ENCODE data around the gene C6orf89.
"Not testable (repeated sequence)": the region's sequence is repeated elsewhere in the genome, so short reads cannot be mapped to it uniquely, and the experiment has no call there.

The C6orf89 gene

DNA sequence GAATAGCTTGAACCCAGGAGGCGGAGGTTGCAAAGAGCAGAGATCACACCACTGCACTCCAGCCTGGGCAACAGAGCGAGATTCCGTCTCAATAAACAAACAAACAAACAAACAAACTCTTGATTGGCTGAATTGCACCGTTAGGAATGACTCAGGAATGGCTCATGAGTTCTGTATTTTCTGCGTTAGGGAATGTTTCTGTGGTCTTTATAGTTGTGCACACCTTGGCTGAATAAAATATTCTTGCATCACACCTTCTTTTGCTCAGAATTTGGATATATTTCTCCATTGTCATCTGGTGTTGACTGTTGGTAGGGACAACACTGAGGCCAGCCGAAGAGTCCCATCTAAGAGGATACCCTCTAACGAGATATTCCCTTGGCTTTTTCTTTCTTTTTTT lies 49.1 kb downstream of the C6orf89 start:
- Histone ChIP-seq H3K9ac (no peak overlapping the region), H3K4me1 (peaks cover 0 to 17% (median 0%) of the 10 kb centered on the region in 10 experiments; a peak in 6 of 20 replicates), H3K4me3 (no peak overlapping the region), H3K4me2 (peak overlapping the region in 2 of 11 experiments; percentile 6 to 30; a peak in 2 of 22 replicates), H3K9me3 (replicated peaks in 1 of 11) (no peaks in the 10 kb centered on the region), H3K27ac (no peak overlapping the region), H4K20me1 (no peaks in the 10 kb centered on the region), H3K27me3 (no peaks in the 10 kb centered on the region), H3K36me3 (no peaks in the 10 kb centered on the region)
- TF ChIP-seq Cebpa-rat (IDR thresholded peaks at IDR 0.05): no peak

DNA sequence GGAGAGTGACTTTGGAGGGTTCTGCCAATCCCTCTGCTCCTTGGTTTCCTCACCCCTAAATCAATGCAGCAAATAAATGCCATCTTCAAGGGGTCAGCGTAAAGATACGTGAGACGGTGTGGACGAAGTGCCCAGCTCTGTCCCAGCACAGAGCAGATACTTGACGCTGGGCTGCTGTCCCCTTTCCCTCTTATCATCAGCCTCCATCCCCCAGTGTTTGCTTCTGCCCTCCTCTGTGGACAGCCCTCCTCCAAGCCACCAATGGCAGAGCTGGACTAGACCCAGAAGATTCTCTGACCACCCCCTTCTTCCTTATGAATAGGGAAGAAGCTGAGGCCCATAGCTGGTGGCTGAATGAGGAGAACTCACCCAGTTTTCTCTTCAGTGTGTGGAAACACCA lies 51.1 kb downstream of the C6orf89 start:
- Histone ChIP-seq H3K4me3 (no peak overlapping the region), H3K27ac (no peak overlapping the region), H3K4me2 (no peak overlapping the region), H4K20me1 (no peaks in the 10 kb centered on the region), H3K36me3 (no peaks in the 10 kb centered on the region), H3K9ac (no peak overlapping the region), H3K9me3 (replicated peaks in 1 of 11) (peaks cover 0 to 9% (median 0%) of the 10 kb centered on the region in 11 experiments; a peak in 5 of 22 replicates), H3K27me3 (no peaks in the 10 kb centered on the region), H3K4me1 (peaks cover 0 to 17% (median 0%) of the 10 kb centered on the region in 10 experiments; a peak in 6 of 20 replicates)
- TF ChIP-seq Cebpa-rat (IDR thresholded peaks at IDR 0.05): no peak

DNA sequence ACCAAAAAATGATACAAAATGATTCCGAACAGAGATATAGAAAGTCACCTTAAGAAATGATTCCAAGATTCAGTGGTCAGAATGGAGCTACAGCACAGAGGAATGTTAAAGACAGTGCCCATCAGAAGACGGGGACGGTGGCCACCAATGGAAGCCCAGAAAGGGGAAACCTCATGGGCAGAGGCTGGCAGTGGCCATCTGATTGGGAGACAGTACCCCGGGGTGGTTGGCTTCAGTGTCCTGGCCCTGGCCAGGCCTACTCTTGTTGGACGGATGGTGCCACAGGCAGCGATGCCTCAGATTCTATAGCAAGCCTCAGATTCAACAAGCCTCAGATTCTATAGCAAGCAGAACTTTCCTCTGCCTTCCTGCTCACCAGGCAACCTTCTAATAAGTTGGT lies 52.1 kb downstream of the C6orf89 start:
- Histone ChIP-seq H3K27ac (no peak overlapping the region), H3K36me3 (no peaks in the 10 kb centered on the region), H3K4me2 (no peak overlapping the region), H3K9me3 (replicated peaks in 1 of 11) (peaks cover 0 to 9% (median 0%) of the 10 kb centered on the region in 11 experiments; a peak in 5 of 22 replicates), H3K9ac (no peak overlapping the region), H4K20me1 (no peaks in the 10 kb centered on the region), H3K27me3 (no peaks in the 10 kb centered on the region), H3K4me1 (peaks cover 0 to 17% (median 0%) of the 10 kb centered on the region in 10 experiments; a peak in 6 of 20 replicates), H3K4me3 (no peak overlapping the region)
- TF ChIP-seq Cebpa-rat (IDR thresholded peaks at IDR 0.05): no peak

DNA sequence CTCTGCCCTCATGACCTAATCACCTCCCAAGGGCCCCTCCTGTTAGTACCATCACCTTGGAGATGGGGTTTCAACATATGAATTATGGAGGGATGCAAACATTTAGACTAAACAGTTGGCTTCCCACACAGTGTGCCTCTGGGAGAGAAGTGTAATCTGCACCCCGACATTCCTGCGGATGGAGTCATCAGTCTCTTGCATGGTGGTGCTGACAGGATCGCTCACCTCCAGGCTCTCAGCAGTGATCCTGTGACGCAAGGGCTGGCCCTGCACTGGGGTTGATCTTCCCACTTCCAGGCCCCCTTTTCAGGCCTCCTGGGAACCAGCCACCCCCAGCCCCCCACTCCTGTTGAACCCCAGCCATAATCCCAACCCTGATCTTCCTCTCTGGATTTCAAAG lies 52.8 kb downstream of the C6orf89 start:
- Histone ChIP-seq H3K36me3 (no peaks in the 10 kb centered on the region), H3K4me1 (peaks cover 0 to 16% (median 2%) of the 10 kb centered on the region in 10 experiments; a peak in 9 of 20 replicates), H4K20me1 (no peaks in the 10 kb centered on the region), H3K4me3 (no peak overlapping the region), H3K9me3 (replicated peaks in 1 of 11) (peaks cover 0 to 9% (median 0%) of the 10 kb centered on the region in 11 experiments; a peak in 5 of 22 replicates), H3K27me3 (no peaks in the 10 kb centered on the region), H3K9ac (no peak overlapping the region), H3K27ac (no peak overlapping the region), H3K4me2 (no peak overlapping the region)
- TF ChIP-seq Cebpa-rat (IDR thresholded peaks at IDR 0.05): no peak

DNA sequence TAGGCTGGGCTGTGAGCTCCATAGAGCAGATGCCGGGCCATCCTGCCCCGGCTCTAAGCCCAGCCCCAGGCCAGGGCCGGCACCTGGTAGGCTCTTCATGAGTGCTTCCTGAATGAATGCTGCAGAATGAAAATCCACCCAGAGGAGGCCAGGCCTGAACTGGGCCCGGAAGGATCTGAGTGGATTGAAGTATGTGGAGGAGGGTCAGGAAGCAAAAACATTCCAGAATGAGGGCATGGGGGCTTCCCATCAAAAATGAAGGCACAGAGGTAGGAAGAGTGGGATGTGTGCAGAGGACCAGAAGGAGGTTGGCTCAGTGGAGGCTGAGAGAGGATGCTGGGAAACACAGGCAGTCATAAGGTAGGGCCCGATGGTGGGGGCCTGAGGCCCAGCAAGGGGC lies 53.3 kb downstream of the C6orf89 start:
- not testable (repeated sequence) for H3K4me2 ChIP-seq; H3K36me3 ChIP-seq; H3K27me3 ChIP-seq; H3K27ac ChIP-seq; H3K4me3 ChIP-seq; H3K9ac ChIP-seq; H4K20me1 ChIP-seq; H3K9me3 ChIP-seq (replicated peaks in 1 of 11)
- peaks cover 0 to 17% (median 6%) of the 10 kb centered on the region in 10 experiments; a peak in 11 of 20 replicates for H3K4me1 ChIP-seq

DNA sequence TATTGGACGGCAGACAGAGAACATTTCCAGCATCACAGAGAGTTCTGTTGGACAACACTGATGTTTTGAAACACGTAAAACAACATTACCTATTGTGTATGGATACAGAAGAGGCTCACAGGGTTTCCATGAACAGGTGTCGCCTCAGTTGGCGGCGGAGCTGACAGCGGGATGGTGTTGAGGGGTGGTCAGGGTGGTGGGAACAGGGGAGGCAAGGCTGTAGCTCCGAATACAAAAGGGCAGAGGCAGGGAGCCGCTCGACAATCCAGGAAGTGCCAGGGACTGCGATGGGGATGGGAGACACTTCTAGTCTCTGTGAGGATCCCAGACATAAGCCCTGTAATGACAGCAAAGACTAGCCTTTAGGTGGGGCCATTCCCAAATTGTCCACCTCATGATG lies 54.3 kb downstream of the C6orf89 start:
- Histone ChIP-seq H4K20me1 (no peaks in the 10 kb centered on the region), H3K36me3 (no peaks in the 10 kb centered on the region), H3K9ac (no peak overlapping the region), H3K27me3 (no peaks in the 10 kb centered on the region), H3K27ac (no peak overlapping the region), H3K9me3 (replicated peaks in 1 of 11) (peaks cover 0 to 9% (median 0%) of the 10 kb centered on the region in 11 experiments; a peak in 5 of 22 replicates), H3K4me1 (peaks cover 0 to 15% (median 7%) of the 10 kb centered on the region in 10 experiments; a peak in 9 of 20 replicates), H3K4me2 (no peak overlapping the region), H3K4me3 (no peak overlapping the region)
- TF ChIP-seq Cebpa-rat (IDR thresholded peaks at IDR 0.05): no peak

DNA sequence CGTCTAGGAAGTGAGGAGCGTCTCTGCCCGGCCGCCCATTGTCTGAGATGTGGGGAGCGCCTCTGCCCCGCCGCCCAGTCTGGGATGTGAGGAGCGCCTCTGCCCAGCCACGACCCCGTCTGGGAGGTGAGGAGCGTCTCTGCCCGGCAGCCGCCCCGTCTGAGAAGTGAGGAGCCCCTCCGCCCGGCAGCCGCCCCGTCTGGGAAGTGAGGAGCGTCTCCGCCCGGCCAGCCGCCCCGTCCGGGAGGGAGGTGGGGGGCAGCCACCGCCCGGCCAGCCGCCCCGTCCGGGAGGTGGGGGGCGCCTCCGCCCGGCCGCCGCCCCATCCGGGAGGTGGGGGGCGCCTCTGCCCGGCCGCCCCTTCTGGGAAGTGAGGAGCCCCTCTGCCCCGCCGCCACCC lies 55.8 kb downstream of the C6orf89 start:
- H3K9me3 ChIP-seq (replicated peaks in 1 of 11); H3K36me3 ChIP-seq; H3K9ac ChIP-seq; H4K20me1 ChIP-seq; H3K27me3 ChIP-seq; H3K4me2 ChIP-seq; H3K27ac ChIP-seq; H3K4me3 ChIP-seq: not testable (repeated sequence)
- peaks cover 0 to 20% (median 9%) of the 10 kb centered on the region in 10 experiments; a peak in 14 of 20 replicates for H3K4me1 ChIP-seq

DNA sequence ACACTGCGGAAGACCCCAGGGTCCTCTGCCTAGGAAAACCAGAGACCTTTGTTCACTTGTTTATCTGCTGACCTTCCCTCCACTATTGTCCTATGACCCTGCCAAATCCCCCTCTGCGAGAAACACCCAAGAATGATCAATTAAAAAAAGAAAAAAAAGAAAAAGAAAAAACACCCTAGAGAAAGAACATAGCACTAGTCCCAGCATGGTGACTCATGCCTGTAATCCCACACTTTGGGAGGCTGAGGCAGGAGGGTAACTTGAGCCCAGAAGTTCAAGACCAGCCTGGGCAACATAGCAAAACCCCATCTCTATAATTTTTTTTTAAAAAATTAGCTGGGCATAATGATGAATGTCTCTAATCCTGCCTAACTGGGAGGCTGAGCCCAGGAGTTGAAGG lies 56.6 kb downstream of the C6orf89 start:
- peaks cover 0 to 28% (median 11%) of the 10 kb centered on the region in 10 experiments; a peak in 14 of 20 replicates for H3K4me1 ChIP-seq
- H3K9ac ChIP-seq; H3K36me3 ChIP-seq; H3K9me3 ChIP-seq (replicated peaks in 1 of 11); H3K4me2 ChIP-seq; H4K20me1 ChIP-seq; H3K27ac ChIP-seq; H3K4me3 ChIP-seq; H3K27me3 ChIP-seq: not testable (repeated sequence)

DNA sequence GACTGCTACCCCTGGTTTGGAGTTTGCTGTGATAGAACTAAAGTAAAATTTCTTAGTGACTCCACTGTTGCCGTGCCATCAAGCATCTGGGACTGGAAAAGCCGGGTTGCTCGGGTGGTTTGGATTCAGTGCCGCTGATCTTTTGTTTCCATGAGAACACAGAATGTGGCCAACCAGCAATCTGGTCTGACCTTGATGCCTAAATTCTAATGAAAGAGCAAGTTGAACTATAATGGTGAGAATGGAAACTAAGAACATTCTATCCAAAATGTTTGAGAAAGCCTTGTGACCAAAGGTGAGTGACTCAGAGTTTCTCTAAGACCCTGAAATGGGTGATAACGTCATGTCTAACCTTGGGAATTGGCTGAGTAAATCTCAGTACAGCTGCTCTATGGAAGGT lies 58.9 kb downstream of the C6orf89 start:
- Histone ChIP-seq H3K4me3 (no peak overlapping the region), H3K9ac (no peak overlapping the region; a peak in 1 of 22 replicates), H4K20me1 (no peaks in the 10 kb centered on the region), H3K4me2 (0 out of 22 replicates have a peak overlapping the region, but pooled peaks of 1 of the 11 experiments have one; percentile 25), H3K27ac (no peak overlapping the region), H3K9me3 (replicated peaks in 1 of 11) (peaks cover 0 to 9% (median 0%) of the 10 kb centered on the region in 11 experiments; a peak in 5 of 22 replicates), H3K36me3 (no peaks in the 10 kb centered on the region), H3K4me1 (peaks cover 0 to 39% (median 26%) of the 10 kb centered on the region in 10 experiments; a peak in 17 of 20 replicates), H3K27me3 (no peaks in the 10 kb centered on the region)
- no peak for TF ChIP-seq Cebpa-rat (IDR thresholded peaks at IDR 0.05)

DNA sequence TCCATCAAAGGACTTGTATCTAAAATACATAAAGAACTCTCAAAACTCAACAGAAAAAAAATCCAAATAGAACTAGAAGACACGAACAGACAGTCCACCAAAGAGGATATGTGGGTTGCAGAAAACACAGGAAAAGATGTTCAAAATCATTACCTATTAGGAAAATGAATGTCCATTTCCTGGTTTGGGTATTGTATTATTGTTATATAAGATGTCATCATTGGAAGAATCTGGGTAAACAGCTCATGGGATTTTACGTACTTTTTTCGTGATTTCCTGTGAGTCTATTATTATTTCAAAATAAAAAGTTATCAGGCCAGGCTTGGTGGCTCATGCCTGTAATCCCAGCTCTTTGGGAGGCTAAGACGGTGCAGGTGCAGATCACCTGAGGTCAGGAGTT lies 59.5 kb downstream of the C6orf89 start:
- Histone ChIP-seq H3K4me2 (no peak overlapping the region), H3K27ac (no peak overlapping the region), H3K4me1 (peaks cover 0 to 39% (median 29%) of the 10 kb centered on the region in 10 experiments; a peak in 17 of 20 replicates), H4K20me1 (no peaks in the 10 kb centered on the region), H3K27me3 (no peaks in the 10 kb centered on the region), H3K4me3 (no peak overlapping the region), H3K36me3 (no peaks in the 10 kb centered on the region), H3K9ac (no peak overlapping the region), H3K9me3 (replicated peaks in 1 of 11) (peaks cover 0 to 6% (median 0%) of the 10 kb centered on the region in 11 experiments; a peak in 5 of 22 replicates)
- no peak for TF ChIP-seq Cebpa-rat (IDR thresholded peaks at IDR 0.05)

Data from BLaER1 treated with 17β-estradiol and CSF1 and Interleukin-3, amounts not matched to agents 10 nM and 100 nM (cell line).